Uterus (tissue), 2 donors: ENCODE measurements around the gene CCT3.

Source experiments
- POLR2A ChIP-seq, 2 donors: fragments of 450-650 bp; IDR thresholded peaks; one replicate each; pipeline ENCODE4 v1.6.1; 2016; ENCODE audit warnings: antibody characterized with exemption in 2 of 2, mild to moderate bottlenecking in 1 of 2, moderate library complexity in 1 of 2
- TF ChIP-seq, protein P1 (sequence below), 4 experiments: fragments of 200-600 bp in 2 of 4; fragments of 450-650 bp in 2 of 4; sonication (generic) in 2 of 4; IDR thresholded peaks; one replicate each; pipeline ENCODE4 v1.5.1; 2016 to 2019; ENCODE audit warnings: antibody characterized with exemption in 4 of 4, mild to moderate bottlenecking in 2 of 4, moderate library complexity in 1 of 4

DNA sequence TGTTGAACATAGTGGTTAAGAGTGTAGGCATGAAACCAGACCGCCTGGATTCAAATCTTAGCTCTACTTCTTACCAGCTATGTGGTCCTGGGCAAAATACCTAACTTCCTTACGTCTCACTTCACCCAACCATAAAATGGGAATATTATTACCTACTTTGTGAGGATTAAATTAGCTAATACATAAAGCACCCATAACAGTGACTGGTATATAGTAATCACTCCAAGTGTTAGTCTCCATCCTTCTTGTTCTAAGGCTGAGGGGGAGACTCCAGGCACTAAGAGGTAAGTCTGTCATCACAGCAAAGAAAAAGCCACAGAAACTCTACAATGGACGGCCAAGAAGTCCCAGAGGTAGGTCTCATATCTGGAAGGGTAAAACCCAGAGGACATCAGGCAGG is 58.3 kb downstream of the CCT3 start:
- TF ChIP-seq, protein P1, sequence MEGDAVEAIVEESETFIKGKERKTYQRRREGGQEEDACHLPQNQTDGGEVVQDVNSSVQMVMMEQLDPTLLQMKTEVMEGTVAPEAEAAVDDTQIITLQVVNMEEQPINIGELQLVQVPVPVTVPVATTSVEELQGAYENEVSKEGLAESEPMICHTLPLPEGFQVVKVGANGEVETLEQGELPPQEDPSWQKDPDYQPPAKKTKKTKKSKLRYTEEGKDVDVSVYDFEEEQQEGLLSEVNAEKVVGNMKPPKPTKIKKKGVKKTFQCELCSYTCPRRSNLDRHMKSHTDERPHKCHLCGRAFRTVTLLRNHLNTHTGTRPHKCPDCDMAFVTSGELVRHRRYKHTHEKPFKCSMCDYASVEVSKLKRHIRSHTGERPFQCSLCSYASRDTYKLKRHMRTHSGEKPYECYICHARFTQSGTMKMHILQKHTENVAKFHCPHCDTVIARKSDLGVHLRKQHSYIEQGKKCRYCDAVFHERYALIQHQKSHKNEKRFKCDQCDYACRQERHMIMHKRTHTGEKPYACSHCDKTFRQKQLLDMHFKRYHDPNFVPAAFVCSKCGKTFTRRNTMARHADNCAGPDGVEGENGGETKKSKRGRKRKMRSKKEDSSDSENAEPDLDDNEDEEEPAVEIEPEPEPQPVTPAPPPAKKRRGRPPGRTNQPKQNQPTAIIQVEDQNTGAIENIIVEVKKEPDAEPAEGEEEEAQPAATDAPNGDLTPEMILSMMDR (IDR thresholded peaks at IDR 0.05) = no peak
- TF ChIP-seq POLR2A (IDR thresholded peaks at IDR 0.05) = no peak
